SH-SY5Y (cell line): ENCODE data around the gene CDK5.

Source experiments
- GATA2 ChIP-seq: IDR thresholded peaks from 2 replicates; pipeline ENCODE4 v1.6.1; 2011; ENCODE audit warnings: mild to moderate bottlenecking, low read depth, low read length
- GATA3 ChIP-seq: IDR thresholded peaks from 2 replicates; pipeline ENCODE4 v1.6.1; 2011; ENCODE audit warnings: low read depth, mild to moderate bottlenecking, low read length, moderate library complexity

- TF ChIP-seq GATA2 (no peak), GATA3 (no peak)
These were observed 2.9 kb upstream of the CDK5 start for GRCh38 chr7:151060416-151061212.
